HepG2 (cell line): ENCODE measurements around the gene NINL. TPM values are rescaled to one million over a fixed set of nuclear protein-coding genes. Genes with fewer than 3 reads are reported as not detected.

Source experiments
- ATAC-seq: fragments of 200-7000 bp; cut with Tn5 transposase; 3 replicates; pipeline ENCODE4 v1.9.1; 2020; ENCODE audit warnings: mild to moderate bottlenecking, moderate library complexity
- BruUV-seq: library from RNA; stranded (reverse); fragments of 400-500 nt; replicated peaks from 2 replicates; lab custom pipeline; 2021; lab: Mats Ljungman, UMichigan
- CTCF ChIA-PET: fragments of 300-600 bp; formaldehyde crosslinking; extraction: SDS; loops from one replicate; lab custom pipeline; 2021; ENCODE audit warnings: low total read pairs, inconsistent platforms, low intra/inter-chr PET ratio; lab: Yijun Ruan, JAX
- POLR2A ChIA-PET: fragments of 350-600 bp; sonication (Branson Sonifier 250); formaldehyde crosslinking; loops from one replicate; lab custom pipeline; 2020; ENCODE audit warnings: antibody characterized with exemption, inconsistent platforms; lab: Yijun Ruan, JAX
- DNase-seq: peaks from one replicate; pipeline ENCODE4 v3.0.0-alpha.2; 2015; ENCODE audit warnings: low spot score
- FAIRE-seq: peaks from 3 replicates; lab custom pipeline; 2011; peaks lifted over from hg19 to GRCh38; lab: Jason Lieb, UNC
- H2AFZ ChIP-seq: one replicate; pipeline ENCODE4 v1.6.1; 2011; ENCODE audit warnings: low read length, inconsistent platforms
- H3K27ac ChIP-seq: fragments of 300-600 bp; 3 replicates; pipeline ENCODE4 v1.8.0; 2011; ENCODE audit warnings: mixed run types, mild to moderate bottlenecking, mixed read lengths, low read length, inconsistent platforms; ENCODE audit not compliant: insufficient read depth; ENCODE audit errors: extremely low read length
- H3K27me3 ChIP-seq, 2 experiments: fragments of 200-600 bp in 1 of 2; 2 replicates in 1 of 2; 3 replicates in 1 of 2; pipeline versions ENCODE4 v1.6.0 to v1.8.0; 2011; ENCODE audit warnings: low read length in 2 of 2, mild to moderate bottlenecking in 2 of 2, moderate library complexity in 2 of 2, inconsistent platforms in 1 of 2; ENCODE audit not compliant: insufficient read depth in 2 of 2, control insufficient read depth in 1 of 2
- H3K36me3 ChIP-seq, 2 experiments: fragments of 200-600 bp in 1 of 2; replicated peaks in 1 of 2; 2 replicates in 1 of 2; 3 replicates in 1 of 2; pipeline versions ENCODE4 v1.5.1 to v1.8.0; 2011; ENCODE audit warnings: low read length in 2 of 2, inconsistent platforms in 1 of 2; ENCODE audit not compliant: insufficient read depth in 2 of 2, control insufficient read depth in 1 of 2
- H3K4me1 ChIP-seq: 2 replicates; pipeline ENCODE4 v1.5.1; 2012; ENCODE audit warnings: low read length, inconsistent platforms; ENCODE audit not compliant: insufficient read depth
- H3K4me2 ChIP-seq: 2 replicates; pipeline ENCODE4 v1.6.0; 2011; ENCODE audit warnings: low read depth, low read length, inconsistent platforms
- H3K4me3 ChIP-seq, 3 experiments: fragments of 200-600 bp in 1 of 3; sonication (generic), shearing (Covaris generic) in 1 of 3; replicated peaks in 1 of 3; 2 replicates each; pipeline ENCODE4 v1.5.1; 2011 to 2016; ENCODE audit warnings: low read length in 3 of 3, inconsistent platforms in 2 of 3, low read depth in 2 of 3, mild to moderate bottlenecking in 2 of 3, control low read depth in 1 of 3, mixed read lengths in 1 of 3; ENCODE audit not compliant: insufficient read depth in 1 of 3
- H3K79me2 ChIP-seq: one replicate; pipeline ENCODE4 v1.6.1; 2011; ENCODE audit warnings: low read length, inconsistent platforms; ENCODE audit not compliant: insufficient read depth
- H3K9ac ChIP-seq: 2 replicates; pipeline ENCODE4 v1.6.0; 2011; ENCODE audit warnings: mild to moderate bottlenecking, low read depth, low read length, inconsistent platforms; ENCODE audit not compliant: insufficient read depth
- H3K9me3 ChIP-seq: 2 replicates; pipeline ENCODE4 v1.5.1; 2012; ENCODE audit warnings: mild to moderate bottlenecking, low read length
- H4K20me1 ChIP-seq: 2 replicates; pipeline ENCODE4 v1.6.0; 2011; ENCODE audit warnings: inconsistent platforms, mild to moderate bottlenecking, low read length, moderate library complexity; ENCODE audit not compliant: insufficient read depth
- AFF4 ChIP-seq: sonication (generic); formaldehyde crosslinking; IDR thresholded peaks from 2 replicates; pipeline ENCODE4 v1.4.0; 2020; ENCODE audit warnings: missing genetic modification reagents
- DR1 ChIP-seq: sonication (generic); formaldehyde crosslinking; IDR thresholded peaks from 2 replicates; pipeline ENCODE4 v1.8.0; 2021; ENCODE audit warnings: mild to moderate bottlenecking, missing genetic modification reagents, inconsistent platforms
- LCORL ChIP-seq, 2 experiments: fragments of 450-650 bp in 1 of 2; sonication (generic) in 1 of 2; formaldehyde crosslinking in 1 of 2; IDR thresholded peaks; 2 replicates each; pipeline versions ENCODE4 v1.5.0 to v1.6.1; 2017 to 2020; ENCODE audit warnings: antibody characterized with exemption in 1 of 2, missing genetic modification reagents in 1 of 2
- REL ChIP-seq: sonication (generic); formaldehyde crosslinking; conservative IDR thresholded peaks from 2 replicates; pipeline ENCODE4 v1.8.0; 2022; ENCODE audit warnings: mild to moderate bottlenecking, missing genetic modification reagents, moderate library complexity
- TAF1 ChIP-seq: sonication (generic); formaldehyde crosslinking; IDR thresholded peaks from 2 replicates; pipeline ENCODE4 v1.4.0; 2020; ENCODE audit warnings: missing genetic modification reagents
- TAF15 ChIP-seq: fragments of 200-400 bp; formaldehyde crosslinking; IDR thresholded peaks from one replicate; pipeline ENCODE4 v1.6.1; 2018; ENCODE audit warnings: mild to moderate bottlenecking, low read depth, low read length; ENCODE audit not compliant: poor library complexity, severe bottlenecking
- TRIM22 ChIP-seq: fragments of 450-650 bp; IDR thresholded peaks from 2 replicates; pipeline ENCODE4 v1.6.1; 2017
- ZNF383 ChIP-seq: sonication (generic); formaldehyde crosslinking; IDR thresholded peaks from 2 replicates; pipeline ENCODE4 v1.4.0; 2020; ENCODE audit warnings: missing genetic modification reagents, mild to moderate bottlenecking, borderline replicate concordance
- ZNF609 ChIP-seq: sonication (generic); formaldehyde crosslinking; IDR thresholded peaks from 2 replicates; pipeline ENCODE4 v1.4.0; 2020; ENCODE audit warnings: mild to moderate bottlenecking, missing genetic modification reagents, borderline replicate concordance
- ZNF660 ChIP-seq: sonication (generic); formaldehyde crosslinking; IDR thresholded peaks from 2 replicates; pipeline ENCODE4 v1.5.1; 2020; ENCODE audit warnings: mild to moderate bottlenecking, low read depth, missing genetic modification reagents, borderline replicate concordance
- ZNF746 ChIP-seq: sonication (generic); formaldehyde crosslinking; IDR thresholded peaks from 2 replicates; pipeline ENCODE4 v1.8.0; 2022; ENCODE audit warnings: mild to moderate bottlenecking, missing genetic modification reagents
- ZNF766 ChIP-seq: sonication (generic); formaldehyde crosslinking; IDR thresholded peaks from 2 replicates; pipeline ENCODE4 v1.5.0; 2020; ENCODE audit warnings: missing genetic modification reagents, borderline replicate concordance
- ZNF83 ChIP-seq: sonication (generic); formaldehyde crosslinking; IDR thresholded peaks from 2 replicates; pipeline ENCODE4 v1.4.0; 2020; ENCODE audit warnings: missing genetic modification reagents, mild to moderate bottlenecking, borderline replicate concordance
- WGBS: methylation state at CpG from one replicate; pipeline ENCODE4 v1.1.6; 2017; ENCODE audit warnings: low lambda C conversion rate; 5-methylcytosine and 5-hydroxymethylcytosine counted together
- in situ Hi-C: cut with HindIII; loops from 2 replicates; pipeline ENCODE4 v1.10.0; 2017; ENCODE audit warnings: low pct_unique_long_range_greater_than_20kb; ENCODE audit not compliant: extremely low pct_ligation_motif_present
- intact Hi-C: fragments of 100-400 bp; cut with micrococcal nuclease; formaldehyde crosslinking; loops from one replicate; pipeline ENCODE4 v1.10.0; 2022; ENCODE audit not compliant: unreplicated experiment
- polyA plus RNA-seq, 8 experiments: library from polyadenylated mRNA; depleted of rRNA in 3 of 8; stranded (reverse) in 7 of 8; unstranded in 1 of 8; fragments of >200 nt; fragmentation: Illumina TruSeq in 4 of 8; extraction: Trizol in 4 of 8; gene quantifications; 2 replicates each; pipeline versions ENCODE4 v1.2.1 to v1.2.3, GENCODE V29; 2011 to 2016; ENCODE audit warnings: low read depth in 4 of 8, missing spikeins in 1 of 8, mixed read lengths in 1 of 8; ENCODE audit not compliant: insufficient read depth in 1 of 8
- total RNA-seq, 5 experiments: library from RNA; depleted of rRNA; stranded (reverse); fragments of >200 nt; fragmentation: Illumina TruSeq; extraction: Trizol; gene quantifications; 2 replicates each; pipeline ENCODE4 v1.2.3, GENCODE V29; 2016; ENCODE audit warnings: low read depth in 1 of 5

The NINL gene
- total and polyA plus RNA-seq, 2 of the 13 experiments (the other 11 are each of a cell fraction or from before 2014, with no cell fraction given) = 32.3 to 34.3 TPM

DNA sequence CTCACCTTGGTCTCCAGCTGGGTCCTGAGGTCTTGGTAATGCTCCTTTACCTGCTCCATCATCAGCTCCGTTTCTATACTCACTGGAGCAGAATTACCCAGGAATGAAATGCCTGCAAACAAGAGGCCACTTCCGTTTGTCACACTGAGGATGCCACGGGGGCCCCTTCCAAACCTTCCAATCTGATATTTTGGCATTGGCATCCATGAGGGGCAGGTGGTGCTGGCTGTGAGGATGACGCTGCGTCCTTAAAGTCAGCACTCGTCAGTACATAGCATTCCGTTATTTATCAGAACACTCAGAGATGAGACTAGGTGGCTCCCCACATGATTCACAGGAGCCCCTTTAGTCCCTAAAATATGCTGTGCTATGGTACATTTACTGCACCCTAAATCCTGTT, 105.2 kb downstream of the NINL start (continued):
- no peak for TF ChIP-seq TAF15

DNA sequence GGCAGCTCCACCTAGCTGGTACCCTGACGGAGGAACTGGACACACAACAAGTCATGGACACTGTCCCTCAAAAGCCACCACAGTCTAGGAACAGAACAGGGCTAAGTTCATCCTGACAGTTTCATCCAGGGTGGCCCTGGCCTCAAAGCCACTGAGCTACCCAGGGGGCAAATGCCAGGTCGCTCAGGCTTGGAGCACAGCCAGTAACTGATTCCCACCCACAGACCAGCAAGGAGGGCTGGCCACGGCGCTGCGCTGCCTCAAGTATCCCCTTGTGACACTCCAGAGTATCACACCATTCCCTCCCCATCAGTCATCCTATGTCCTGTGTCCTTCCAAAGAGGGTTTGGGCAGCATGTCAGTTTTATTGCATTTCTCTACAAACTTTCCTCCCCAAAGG, 105.7 kb downstream of the NINL start:
- in situ Hi-C loops (no loop called here), intact Hi-C loops (no loop called here)
- ATAC-seq = no peak
- ChIA-PET POLR2A (no interaction called here), CTCF (no interaction called here)
- H3K9ac ChIP-seq = no peak overlapping the region
- no peak overlapping the region for H2AFZ ChIP-seq
- no peak overlapping the region for H3K4me3 ChIP-seq
- no peak overlapping the region for H3K27ac ChIP-seq
- H3K36me3 ChIP-seq = peaks cover 60 to 64% of the 10 kb centered on the region in 2 experiments
- no peak for FAIRE-seq
- no peak for DNase-seq
- H3K27me3 ChIP-seq = no peaks in the 10 kb centered on the region
- H3K4me2 ChIP-seq = no peak overlapping the region
- no TSS peak for BruUV-seq
- H4K20me1 ChIP-seq = no peaks in the 10 kb centered on the region
- WGBS = 97% methylated on average over 4 of the region's 5 CpGs
- H3K4me1 ChIP-seq = no peaks in the 10 kb centered on the region
- H3K79me2 ChIP-seq = no peaks in the 10 kb centered on the region
- no peaks in the 10 kb centered on the region for H3K9me3 ChIP-seq
- no peak for TF ChIP-seq ZNF83
- TF ChIP-seq TAF1 = no peak
- no peak for TF ChIP-seq TRIM22
- no peak for TF ChIP-seq ZNF746
- TF ChIP-seq ZNF383 (CRISPR knock-in tag) = no peak
- TF ChIP-seq ZNF609 (CRISPR knock-in tag) = no peak
- no peak for TF ChIP-seq REL (CRISPR knock-in tag)
- no peak for TF ChIP-seq LCORL (IDR thresholded peaks at IDR 0.05)
- no peak for TF ChIP-seq LCORL (CRISPR knock-in tag; IDR thresholded peaks at IDR 0.05)
- TF ChIP-seq DR1 (CRISPR knock-in tag) = no peak
- no peak for TF ChIP-seq ZNF660 (CRISPR knock-in tag)
- TF ChIP-seq AFF4 (CRISPR knock-in tag) = no peak
- no peak for TF ChIP-seq ZNF766 (CRISPR knock-in tag)
